Smooth muscle cell (in vitro differentiated cells): ENCODE data around the gene CYBA. TPM values are rescaled to one million over a fixed set of nuclear protein-coding genes. Genes with fewer than 3 reads are reported as not detected.

Source experiments
- DNase-seq: peaks from one replicate; lab custom pipeline; 2025; ENCODE audit not compliant: unreplicated experiment; lab: John Stamatoyannopoulos, UW
- H2AFZ ChIP-seq: fragments of 200-600 bp; sonication (generic); 2 replicates; pipeline ENCODE4 v1.6.0; 2016; ENCODE audit warnings: antibody characterized with exemption, low read depth, mild to moderate bottlenecking
- H3F3A ChIP-seq: fragments of 200-600 bp; sonication (generic); 2 replicates; pipeline ENCODE4 v1.6.0; 2017; ENCODE audit warnings: antibody characterized with exemption, low read depth
- H3K27ac ChIP-seq: fragments of 200-600 bp; sonication (generic); 2 replicates; pipeline ENCODE4 v1.5.1; 2016; ENCODE audit warnings: low read depth, mild to moderate bottlenecking
- H3K27me3 ChIP-seq: fragments of 200-600 bp; sonication (generic); 2 replicates; pipeline ENCODE4 v1.6.1; 2016; ENCODE audit warnings: low read depth, mild to moderate bottlenecking
- H3K36me3 ChIP-seq: fragments of 200-600 bp; sonication (generic); 2 replicates; pipeline ENCODE4 v1.5.1; 2016; ENCODE audit warnings: low read depth
- H3K4me1 ChIP-seq: fragments of 200-600 bp; sonication (generic); 2 replicates; pipeline ENCODE4 v1.5.1; 2016; ENCODE audit warnings: low read depth
- H3K4me2 ChIP-seq: fragments of 200-600 bp; sonication (generic); 2 replicates; pipeline ENCODE4 v1.6.0; 2016; ENCODE audit warnings: mild to moderate bottlenecking
- H3K4me3 ChIP-seq: fragments of 200-600 bp; sonication (generic); 2 replicates; pipeline ENCODE4 v1.5.1; 2016; ENCODE audit warnings: mild to moderate bottlenecking
- H3K79me2 ChIP-seq: fragments of 200-600 bp; sonication (generic); 2 replicates; pipeline ENCODE4 v1.6.0; 2016; ENCODE audit warnings: low read depth, mild to moderate bottlenecking
- H3K9ac ChIP-seq: fragments of 200-600 bp; sonication (generic); 2 replicates; pipeline ENCODE4 v1.6.0; 2016; ENCODE audit warnings: low read depth
- H3K9me3 ChIP-seq: fragments of 200-600 bp; sonication (generic); replicated peaks from 2 replicates; pipeline ENCODE4 v1.5.1; 2016; ENCODE audit warnings: low read depth
- H4K20me1 ChIP-seq: fragments of 200-600 bp; sonication (generic); 2 replicates; pipeline ENCODE4 v1.6.0; 2016; ENCODE audit warnings: low read depth
- CTCF ChIP-seq: fragments of 200-600 bp; sonication (generic); IDR thresholded peaks from 2 replicates; pipeline ENCODE4 v1.5.1; 2017; ENCODE audit warnings: borderline replicate concordance, mild to moderate bottlenecking, antibody characterized with exemption; ENCODE audit not compliant: insufficient read depth, poor library complexity, severe bottlenecking
- WGBS: methylation state at CpG from one replicate; pipeline ENCODE4 v1.1.7; 2016; ENCODE audit warnings: low lambda C conversion rate; 5-methylcytosine and 5-hydroxymethylcytosine counted together
- polyA plus RNA-seq: library from polyadenylated mRNA; unstranded; fragments of >200 nt; fragmentation: Nextera tagmentation; extraction: Ambion mirVana; gene quantifications from 2 replicates; pipeline ENCODE4 v1.2.1, GENCODE V29; 2016
- total RNA-seq: library from RNA; depleted of rRNA; stranded (reverse); fragments of >200 nt; gene quantifications from 2 replicates; pipeline ENCODE4 v1.2.3, GENCODE V29; 2014

Gene CYBA
- total and polyA plus RNA-seq, 2 experiments from 2014 or later = 181 to 388 TPM

DNA sequence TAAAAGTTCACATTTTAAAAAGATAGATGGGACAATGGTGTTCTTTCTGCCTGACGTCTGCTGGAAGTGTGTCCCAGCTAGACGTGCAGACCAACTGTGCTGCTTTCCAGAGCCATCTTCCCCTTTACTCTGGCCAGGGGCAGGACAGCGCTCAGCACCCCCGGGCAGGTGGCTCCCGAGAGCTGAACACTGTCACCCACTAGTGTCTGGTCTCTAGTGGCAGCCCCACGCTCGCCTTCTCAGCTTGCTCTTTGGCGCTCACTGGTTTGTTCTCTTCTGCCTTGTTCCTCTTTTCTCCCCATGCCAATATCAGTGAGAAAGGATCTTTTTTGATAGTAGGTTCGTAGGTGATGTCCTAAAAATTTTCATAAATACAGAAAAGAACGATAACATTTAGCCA is 54.9 kb downstream of the CYBA start:
- 95% methylated on average over 10 of the region's 10 CpGs for WGBS
- no peak overlapping the region for H3K4me2 ChIP-seq
- peaks cover 6% of the 10 kb centered on the region for H3K79me2 ChIP-seq
- H4K20me1 ChIP-seq = peaks cover 74% of the 10 kb centered on the region
- TF ChIP-seq CTCF = no peak
- H3K4me3 ChIP-seq = no peak overlapping the region
- no peak for DNase-seq
- H2AFZ ChIP-seq = no peak overlapping the region
- no peak overlapping the region for H3K27ac ChIP-seq
- H3F3A ChIP-seq = no peaks in the 10 kb centered on the region
- H3K9ac ChIP-seq = no peak overlapping the region
- H3K9me3 ChIP-seq = no peaks in the 10 kb centered on the region
- no peaks in the 10 kb centered on the region for H3K4me1 ChIP-seq
- H3K27me3 ChIP-seq = no peaks in the 10 kb centered on the region
- peaks cover 12% of the 10 kb centered on the region for H3K36me3 ChIP-seq

- WGBS = 97% methylated on average over 6 of the region's 6 CpGs
- no peak overlapping the region for H3K4me2 ChIP-seq
- H4K20me1 ChIP-seq = peaks cover 72% of the 10 kb centered on the region
- no peak overlapping the region for H3K9ac ChIP-seq
- no peaks in the 10 kb centered on the region for H3K4me1 ChIP-seq
- H3K4me3 ChIP-seq = no peak overlapping the region
- peaks cover 6% of the 10 kb centered on the region for H3K79me2 ChIP-seq
- peaks cover 7% of the 10 kb centered on the region for H3K36me3 ChIP-seq
- no peaks in the 10 kb centered on the region for H3F3A ChIP-seq
- no peak for TF ChIP-seq CTCF
- H2AFZ ChIP-seq = no peak overlapping the region
- no peaks in the 10 kb centered on the region for H3K9me3 ChIP-seq
- no peaks in the 10 kb centered on the region for H3K27me3 ChIP-seq
- DNase-seq = no peak
- H3K27ac ChIP-seq = no peak overlapping the region
Measured at GRCh38 chr16:88595101-88595500, 55.8 kb downstream of the CYBA start.

DNA sequence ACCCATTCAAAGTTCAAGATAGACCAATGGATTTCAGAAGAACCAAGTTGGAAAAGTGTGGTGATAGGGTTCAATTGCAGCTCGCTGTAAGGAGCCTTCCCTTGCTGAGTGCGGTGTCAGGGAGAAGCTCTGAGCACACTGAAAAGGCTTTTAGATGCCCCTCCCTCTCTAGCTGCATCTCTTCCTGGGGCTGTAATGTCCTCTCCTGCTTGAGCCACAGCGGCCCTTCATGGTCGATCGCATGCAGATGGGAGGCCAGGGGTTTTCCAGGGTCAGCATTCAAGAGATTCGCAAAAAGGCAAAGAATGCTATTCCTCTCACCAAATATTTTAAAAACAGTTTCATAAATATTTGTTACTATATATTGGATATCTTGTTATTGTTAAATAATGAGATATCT is 56.9 kb downstream of the CYBA start:
- Histone ChIP-seq H4K20me1 (peaks cover 84% of the 10 kb centered on the region), H3F3A (no peaks in the 10 kb centered on the region), H3K79me2 (peaks cover 6% of the 10 kb centered on the region), H3K27me3 (no peaks in the 10 kb centered on the region), H3K4me3 (no peak overlapping the region), H3K9ac (no peak overlapping the region), H2AFZ (no peak overlapping the region), H3K4me2 (no peak overlapping the region), H3K9me3 (no peaks in the 10 kb centered on the region), H3K36me3 (peaks cover 10% of the 10 kb centered on the region), H3K27ac (no peak overlapping the region), H3K4me1 (no peaks in the 10 kb centered on the region)
- TF ChIP-seq CTCF = no peak
- 97% methylated on average over 6 of the region's 6 CpGs for WGBS
- DNase-seq = no peak

DNA sequence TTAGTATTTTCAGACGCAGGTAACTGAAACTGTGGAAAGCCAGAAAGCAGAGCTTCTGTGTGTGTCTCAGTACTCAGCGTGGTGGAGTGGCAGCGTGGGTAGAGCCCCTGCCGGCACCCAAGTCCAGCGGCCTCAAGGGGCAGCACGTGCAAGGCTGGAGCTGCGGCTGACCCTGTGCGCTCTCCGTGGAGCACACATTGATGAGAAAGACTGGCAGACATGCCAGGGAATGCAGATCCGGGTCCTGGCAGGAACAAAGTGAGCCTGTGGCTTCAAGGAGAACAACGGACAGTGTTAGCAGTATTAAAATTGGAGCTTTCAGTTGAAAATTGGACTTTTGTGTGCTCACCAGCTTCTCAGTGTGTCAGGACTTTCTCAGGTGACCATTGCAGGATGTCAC is 57.4 kb downstream of the CYBA start:
- H3K27me3 ChIP-seq = no peaks in the 10 kb centered on the region
- no peak for DNase-seq
- no peak overlapping the region for H3K9ac ChIP-seq
- TF ChIP-seq CTCF = no peak
- H4K20me1 ChIP-seq = peaks cover 84% of the 10 kb centered on the region
- H3K79me2 ChIP-seq = peaks cover 6% of the 10 kb centered on the region
- no peak overlapping the region for H2AFZ ChIP-seq
- H3K9me3 ChIP-seq = no peaks in the 10 kb centered on the region
- no peak overlapping the region for H3K27ac ChIP-seq
- no peak overlapping the region for H3K4me2 ChIP-seq
- H3K4me3 ChIP-seq = no peak overlapping the region
- H3K4me1 ChIP-seq = no peaks in the 10 kb centered on the region
- 88% methylated on average over 11 of the region's 11 CpGs for WGBS
- no peaks in the 10 kb centered on the region for H3F3A ChIP-seq
- peaks cover 9% of the 10 kb centered on the region for H3K36me3 ChIP-seq
